Spleen (tissue), 11 donors: ENCODE data around the gene BTK. TPM values are rescaled to one million over a fixed set of nuclear protein-coding genes. Genes with fewer than 3 reads are reported as not detected.

ENCODE experiments used
- DNase-seq: peaks from one replicate; pipeline ENCODE4 v3.0.0-alpha.2; 2020
- H3K27ac ChIP-seq, 8 donors: fragments of 200-600 bp; sonication (generic) in 7 of 8; 1 replicate in 4 of 8; 2 replicates in 4 of 8; pipeline versions ENCODE4 v1.5.0 to v1.8.0; 2016 to 2021; ENCODE audit warnings: inconsistent platforms in 4 of 8, mild to moderate bottlenecking in 4 of 8, moderate library complexity in 1 of 8
- H3K27me3 ChIP-seq, 7 donors: fragments of 200-600 bp; sonication (generic) in 6 of 7; replicated peaks in 1 of 7; 1 replicate in 4 of 7; 2 replicates in 3 of 7; pipeline versions ENCODE4 v1.5.0 to v1.8.0; 2016 to 2021; ENCODE audit warnings: inconsistent platforms in 3 of 7, mild to moderate bottlenecking in 1 of 7
- H3K36me3 ChIP-seq, 6 donors: fragments of 200-600 bp; sonication (generic) in 5 of 6; 1 replicate in 4 of 6; 2 replicates in 2 of 6; pipeline versions ENCODE4 v1.5.0 to v1.8.0; 2016 to 2021; ENCODE audit warnings: inconsistent platforms in 2 of 6
- H3K4me1 ChIP-seq, 6 donors: fragments of 200-600 bp; sonication (generic) in 5 of 6; 1 replicate in 3 of 6; 2 replicates in 3 of 6; pipeline versions ENCODE4 v1.5.0 to v1.8.0; 2016 to 2021; ENCODE audit warnings: inconsistent platforms in 3 of 6
- H3K4me3 ChIP-seq, 8 donors: fragments of 200-600 bp; sonication (generic) in 7 of 8; 1 replicate in 4 of 8; 2 replicates in 4 of 8; pipeline versions ENCODE4 v1.5.0 to v1.8.0; 2016 to 2021; ENCODE audit warnings: inconsistent platforms in 4 of 8, mild to moderate bottlenecking in 4 of 8, moderate library complexity in 2 of 8
- H3K9me3 ChIP-seq, 8 donors: fragments of 200-600 bp; sonication (generic) in 7 of 8; 1 replicate in 4 of 8; 2 replicates in 4 of 8; pipeline versions ENCODE4 v1.5.0 to v1.8.0; 2016 to 2021; ENCODE audit warnings: inconsistent platforms in 4 of 8
- CTCF ChIP-seq, 11 experiments: fragments of 200-600 bp in 7 of 11; fragments of 450-650 bp in 4 of 11; sonication (generic) in 4 of 11; IDR thresholded peaks in 8 of 11; conservative IDR thresholded peaks in 3 of 11; 1 replicate in 7 of 11; 2 replicates in 4 of 11; pipeline versions ENCODE4 v1.4.0 to v1.8.0; 2016 to 2021; ENCODE audit warnings: antibody characterized with exemption in 11 of 11, inconsistent platforms in 4 of 11, mild to moderate bottlenecking in 1 of 11
- POLR2A ChIP-seq, 3 donors: fragments of 450-650 bp; IDR thresholded peaks; one replicate each; pipeline ENCODE4 v1.5.1; 2017; ENCODE audit warnings: antibody characterized with exemption in 3 of 3, mild to moderate bottlenecking in 1 of 3
- POLR2AphosphoS5 ChIP-seq, 3 donors: sonication (generic); formaldehyde crosslinking; IDR thresholded peaks; one replicate each; pipeline ENCODE4 v1.5.1; 2017; ENCODE audit warnings: antibody characterized with exemption in 3 of 3
- WGBS, 5 donors: extraction: QIAGEN DNeasy Blood & Tissue Kit in 3 of 5; methylation state at CpG; one replicate each; pipeline versions ENCODE4 v1.1.5 to v1.1.7; 2013 to 2018; 5-methylcytosine and 5-hydroxymethylcytosine counted together
- intact Hi-C: fragments of 100-400 bp; cut with DNase I; formaldehyde crosslinking; loops from one replicate; pipeline ENCODE4 v1.15.0; 2023; ENCODE audit warnings: low total_unique reads
- polyA plus RNA-seq, 3 donors: library from polyadenylated mRNA; stranded (reverse); fragments of 200-250 nt; gene quantifications; one replicate each; pipeline ENCODE4 v1.2.1, GENCODE V29; 2013
- total RNA-seq, 7 donors: library from RNA; depleted of rRNA in 3 of 7; stranded (reverse); fragments of >200 nt in 3 of 7; fragmentation: NEBNext Ultra II Directional in 4 of 7; extraction: Animal tissue kit (Norgen Biotek cat#: 25700) in 4 of 7; gene quantifications; one replicate each; pipeline versions ENCODE4 v1.1.0 to v1.2.1, GENCODE V29; 2016 to 2021
- donor health status: healthy with polysubstance abuse.
- donor health status: DM: no; HTN: no; CAD: no; lungs with moderate emphysema.
- donor health status: DM: no; HTN: no; CAD: no.
- donor health status: Bipolar disorder and iron deficiency.
- donor health status: healthy.
- donor health status: DM: no; HTN: no; CAD: no.
- donor health status: DM: yes; HTN: yes; CAD: no.

The BTK gene
- total and polyA plus RNA-seq, 10 donors: 70.7 to 139 (median 82.6) TPM

GRCh38 chrX:101415180-101416145 is 29.5 kb upstream of the BTK start:
- no peak for DNase-seq
- 33 to 53% (median 45%) methylated on average over 9 to 12 of the region's 12 CpGs for WGBS, 5 donors
- no peak overlapping the region for H3K4me3 ChIP-seq
- TF ChIP-seq CTCF (IDR thresholded peaks at IDR 0.05 in 8 of 11, conservative IDR thresholded peaks at IDR 0.05 in 3 of 11): peak; percentile 24 to 79 (median 71)
- no peak for TF ChIP-seq POLR2A (IDR thresholded peaks at IDR 0.05)
- peaks cover 8 to 71% (median 26%) of the 10 kb centered on the region in 6 donors for H3K4me1 ChIP-seq
- no peaks in the 10 kb centered on the region for H3K9me3 ChIP-seq
- peaks cover 0 to 7% (median 0%) of the 10 kb centered on the region in 7 donors for H3K27me3 ChIP-seq
- peaks cover 0 to 33% (median 8%) of the 10 kb centered on the region in 6 donors for H3K36me3 ChIP-seq
- intact Hi-C loops: loop anchor here (5.0 kb wide), 1 partner anchor 382 kb away; no protein-coding TSS in a partner anchor
- H3K27ac ChIP-seq: peak overlapping the region in 7 of 8 donors; percentile 27 to 81 (median 53)

- no peaks in the 10 kb centered on the region for H3K27me3 ChIP-seq
- intact Hi-C loops: no loop called here
- H3K27ac ChIP-seq: peak overlapping the region in 4 of 8 donors; percentile 16 to 55 (median 27)
- no peak for TF ChIP-seq POLR2AphosphoS5 (IDR thresholded peaks at IDR 0.05)
- TF ChIP-seq POLR2A (IDR thresholded peaks at IDR 0.05): no peak
- TF ChIP-seq CTCF (IDR thresholded peaks at IDR 0.05 in 8 of 11, conservative IDR thresholded peaks at IDR 0.05 in 3 of 11): no peak
- H3K36me3 ChIP-seq: peaks cover 0 to 33% (median 8%) of the 10 kb centered on the region in 6 donors
- no peak overlapping the region for H3K4me3 ChIP-seq
- 74 to 86% (median 76%) methylated on average over 8 to 10 of the region's 10 CpGs for WGBS, 5 donors
- no peak for DNase-seq
- no peaks in the 10 kb centered on the region for H3K9me3 ChIP-seq
- H3K4me1 ChIP-seq: peaks cover 21 to 71% (median 41%) of the 10 kb centered on the region in 6 donors
Observed at GRCh38 chrX:101411984-101412383, 26.0 kb upstream of the BTK start.

GRCh38 chrX:101410461-101410860 is 24.5 kb upstream of the BTK start:
- 53 to 55% (median 54%) methylated on average over 7 of the region's 7 CpGs for WGBS, 5 donors
- H3K27ac ChIP-seq: no peak overlapping the region
- intact Hi-C loops: no loop called here
- peak overlapping the region in 3 of 8 donors; percentile 3 to 73 (median 52) for H3K4me3 ChIP-seq
- H3K36me3 ChIP-seq: peaks cover 0 to 33% (median 8%) of the 10 kb centered on the region in 6 donors
- H3K27me3 ChIP-seq: no peaks in the 10 kb centered on the region
- H3K4me1 ChIP-seq: peaks cover 16 to 74% (median 42%) of the 10 kb centered on the region in 6 donors
- H3K9me3 ChIP-seq: no peaks in the 10 kb centered on the region
- TF ChIP-seq POLR2AphosphoS5 (IDR thresholded peaks at IDR 0.05): no peak
- no peak for DNase-seq

GRCh38 chrX:101409043-101409442 is 23.1 kb upstream of the BTK start:
- Histone ChIP-seq H3K4me1 (peaks cover 14 to 66% (median 37%) of the 10 kb centered on the region in 6 donors), H3K4me3 (peak overlapping the region; percentile 42 to 73 (median 50)), H3K36me3 (peaks cover 0 to 26% (median 8%) of the 10 kb centered on the region in 6 donors), H3K27me3 (no peaks in the 10 kb centered on the region), H3K9me3 (no peaks in the 10 kb centered on the region), H3K27ac (peak overlapping the region; percentile 90 to 97 (median 93))
- intact Hi-C loops: no loop called here
- WGBS, 5 donors: 5 to 46% (median 7%) methylated on average over 6 of the region's 6 CpGs
- TF ChIP-seq POLR2AphosphoS5 (IDR thresholded peaks at IDR 0.05) (no peak), CTCF (IDR thresholded peaks at IDR 0.05 in 8 of 11, conservative IDR thresholded peaks at IDR 0.05 in 3 of 11) (no peak), POLR2A (IDR thresholded peaks at IDR 0.05) (no peak)
- DNase-seq: no peak
